D341Med (cell line): ENCODE results near the gene KIAA1671.

Experiments
- DNase-seq: peaks from one replicate; pipeline ENCODE4 v3.0.0; 2012; ENCODE audit warnings: low spot score

The KIAA1671 gene

DNA sequence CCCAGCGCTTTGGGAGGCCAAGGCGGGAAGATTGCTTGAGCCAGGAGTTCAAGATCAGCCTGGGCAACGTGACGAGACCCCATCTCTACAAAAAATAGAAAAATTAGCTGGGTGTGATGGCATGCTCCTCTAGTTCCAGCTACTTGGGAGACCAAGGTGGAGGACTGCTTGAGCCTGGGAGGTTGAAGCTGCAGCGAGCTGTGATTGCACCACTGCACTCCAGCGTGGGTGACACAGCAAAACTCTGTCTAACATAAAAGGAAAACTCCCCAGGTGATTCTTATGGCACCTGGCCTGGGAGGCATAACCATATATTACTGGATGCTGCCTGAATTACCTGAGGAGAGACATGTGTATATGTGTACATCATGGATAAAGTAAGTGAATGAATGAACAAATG, 29.1 kb downstream of the KIAA1671 start:
- no peak for DNase-seq

DNA sequence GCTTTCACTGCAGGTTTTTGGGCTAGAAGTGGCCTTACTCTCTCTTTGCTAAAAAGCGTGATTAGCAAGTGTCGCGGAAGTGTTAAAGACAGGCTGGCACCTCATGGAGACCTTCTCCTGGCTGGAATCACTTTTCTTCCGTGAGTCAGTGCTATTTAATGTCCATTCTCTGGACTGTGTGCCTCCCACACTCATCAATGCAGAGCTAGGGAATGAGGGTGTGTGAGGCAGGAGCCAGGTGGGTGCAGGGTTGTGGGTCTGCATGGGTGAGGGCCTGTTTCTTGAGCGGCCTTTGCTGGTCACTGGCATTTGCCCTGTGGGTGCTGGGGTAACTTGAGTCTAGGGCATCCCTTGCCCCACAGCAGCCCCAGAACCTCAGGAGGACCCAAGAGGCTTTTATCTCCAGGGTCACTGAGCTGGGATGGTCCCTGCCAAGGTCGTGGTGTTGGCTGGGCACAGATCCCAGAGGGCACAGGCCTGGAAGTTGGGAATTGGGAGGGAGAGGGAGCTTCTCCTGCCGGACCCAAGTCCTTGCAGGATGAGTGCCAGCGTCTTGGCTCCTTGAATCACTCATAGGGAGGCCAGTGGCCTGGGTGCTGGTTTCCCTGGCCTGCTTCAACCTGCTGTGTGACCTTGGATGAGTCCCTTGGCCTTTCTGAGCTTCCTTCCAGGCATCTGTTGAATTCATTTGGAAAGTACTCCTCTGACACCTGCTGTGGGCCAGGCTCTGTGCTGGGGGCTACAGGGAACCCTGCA, 30.0 kb downstream of the KIAA1671 start:
- DNase-seq = peak; percentile 8

DNA sequence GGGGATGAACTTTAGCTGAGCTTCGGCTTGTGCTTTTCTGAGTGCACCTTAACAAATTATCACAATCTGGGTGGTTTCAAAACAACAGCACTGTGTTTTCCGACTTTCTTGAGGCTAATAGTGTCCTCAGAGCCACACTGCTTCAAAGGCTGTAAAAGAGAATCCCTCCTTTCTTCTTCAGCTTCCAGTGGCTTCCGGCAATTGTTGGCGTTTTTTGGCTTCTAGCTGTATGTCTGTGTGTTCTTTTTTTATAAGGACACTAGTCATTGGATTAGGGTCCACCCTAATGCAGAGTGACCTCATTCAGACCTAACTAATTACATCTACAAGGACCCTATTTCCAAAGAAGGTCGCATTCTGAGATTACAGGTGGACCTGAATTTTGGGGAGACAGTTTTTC, 30.6 kb downstream of the KIAA1671 start:
- no peak for DNase-seq

DNA sequence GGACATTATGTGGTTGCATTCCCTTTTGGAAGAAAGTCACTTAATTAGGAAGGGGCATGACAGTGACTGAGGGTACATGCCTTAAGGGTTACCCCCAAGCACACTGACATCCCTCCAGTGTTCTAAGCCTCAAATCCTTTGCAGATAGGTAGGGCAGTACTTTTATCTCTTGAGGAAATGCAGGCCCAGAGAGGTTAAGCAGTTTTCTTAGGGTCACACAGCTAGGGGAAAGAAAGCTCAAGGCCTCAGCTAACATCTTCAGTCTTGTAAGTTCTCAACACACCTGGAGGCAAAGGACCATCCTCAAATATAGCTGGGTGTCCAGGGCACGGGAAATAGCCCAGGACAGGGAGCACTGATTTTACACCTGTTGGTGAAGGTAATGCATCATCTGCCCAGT, 31.6 kb downstream of the KIAA1671 start:
- peak; percentile 5 for DNase-seq

DNA sequence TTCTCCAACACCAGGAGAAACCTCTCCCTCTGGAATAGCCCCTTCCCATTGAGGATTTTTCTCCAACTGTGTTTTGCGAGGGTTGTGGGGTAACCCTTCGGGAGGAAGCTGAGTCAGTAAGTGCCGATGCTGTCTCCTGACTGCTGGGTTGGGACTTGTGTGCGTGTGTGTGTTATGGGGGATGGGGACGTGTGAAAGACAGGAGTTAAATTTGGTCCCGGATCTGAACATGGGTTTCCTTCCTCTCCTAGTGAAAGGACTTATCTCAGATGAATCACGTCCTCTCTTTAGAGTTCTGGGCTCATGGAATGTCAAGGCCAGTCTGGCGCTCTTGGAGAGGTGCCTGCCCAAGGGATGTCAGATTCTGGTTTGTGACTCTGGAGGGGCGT, 33.3 kb downstream of the KIAA1671 start:
- DNase-seq = peak; percentile 4

DNA sequence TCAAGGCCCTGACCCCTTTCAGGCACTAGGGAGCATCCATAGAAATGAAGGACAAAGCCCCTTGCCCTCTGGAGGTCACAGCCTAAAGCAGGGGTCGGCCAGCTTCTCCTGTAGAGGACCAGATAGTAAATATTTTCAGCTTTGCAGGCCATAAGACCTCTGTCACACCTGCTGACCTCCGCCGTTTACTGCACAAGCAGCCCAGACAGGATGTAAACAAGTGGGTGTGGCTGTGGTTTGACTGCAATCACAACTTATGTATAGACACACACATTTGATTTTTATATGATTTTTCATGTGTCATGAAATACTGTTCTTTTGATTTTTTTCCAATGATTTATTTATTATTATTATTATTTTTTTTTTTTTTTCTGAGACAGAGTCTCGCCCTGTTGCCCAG, 34.3 kb downstream of the KIAA1671 start:
- no peak for DNase-seq

DNA sequence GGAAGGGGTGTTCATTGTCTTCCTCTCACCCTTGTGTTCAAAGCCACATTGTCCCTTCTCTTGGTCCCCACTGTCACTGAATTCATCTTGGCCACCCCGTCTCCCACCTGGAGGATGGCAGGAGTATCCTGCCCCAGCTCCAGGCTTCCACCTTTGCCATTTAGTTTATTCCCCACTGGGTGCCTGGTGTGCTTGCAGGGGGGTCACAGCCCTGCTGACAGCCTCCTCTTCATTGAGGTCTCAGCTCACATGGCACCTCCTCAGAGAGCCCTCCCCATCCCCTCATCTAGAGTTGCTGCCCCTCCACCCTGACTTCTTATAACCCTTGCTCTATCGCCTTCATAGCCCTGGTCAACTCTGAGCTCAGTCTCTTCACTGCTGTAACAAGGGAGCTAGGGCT, 36.6 kb downstream of the KIAA1671 start:
- DNase-seq = no peak

DNA sequence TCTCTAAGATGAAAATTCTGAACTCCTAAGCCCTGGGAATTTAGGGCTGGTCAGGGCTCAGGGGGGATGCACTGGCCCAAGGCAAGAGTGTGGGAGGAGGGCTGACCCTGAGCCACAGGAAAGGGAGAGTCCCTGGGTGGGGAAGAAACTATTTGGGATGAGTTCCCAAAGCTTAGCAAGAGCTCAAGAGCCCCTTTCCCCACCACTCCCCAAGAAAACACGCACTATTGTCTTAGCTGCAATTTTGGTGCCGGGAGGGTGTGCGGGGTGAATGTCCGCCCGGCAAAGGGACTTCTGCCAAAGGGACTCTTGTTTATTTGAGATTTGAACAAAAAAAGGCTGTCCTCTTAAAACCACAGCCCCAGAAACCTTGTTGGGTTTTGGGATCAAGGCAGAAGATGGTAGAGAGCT, 37.0 kb downstream of the KIAA1671 start:
- DNase-seq = no peak

DNA sequence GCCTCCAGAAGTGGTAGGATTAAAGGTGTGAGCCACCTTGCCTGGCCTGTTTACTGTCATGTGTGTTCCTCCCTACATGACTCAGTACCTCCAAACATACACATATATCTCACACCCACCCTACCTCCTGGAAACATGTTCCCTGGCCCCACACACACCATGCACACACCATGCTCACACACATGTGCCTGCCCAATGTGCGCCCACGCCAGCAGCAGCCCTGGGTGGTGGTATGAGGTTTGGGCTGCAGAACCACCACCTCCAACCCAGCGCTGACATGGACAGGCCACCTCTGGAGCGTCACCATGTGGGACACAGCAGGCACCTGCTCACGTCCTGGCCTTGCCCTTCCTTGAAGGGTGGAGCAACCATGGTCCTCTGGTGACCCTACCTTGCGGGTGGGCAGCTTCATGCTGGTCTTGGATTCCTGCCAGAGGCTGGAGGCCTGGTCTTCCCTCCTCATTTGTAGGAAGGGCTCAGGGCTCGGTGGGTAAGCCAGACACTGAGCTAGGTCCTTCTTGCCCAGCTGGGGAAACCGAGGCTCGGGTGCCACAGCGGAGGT, 37.9 kb downstream of the KIAA1671 start:
- DNase-seq = no peak

DNA sequence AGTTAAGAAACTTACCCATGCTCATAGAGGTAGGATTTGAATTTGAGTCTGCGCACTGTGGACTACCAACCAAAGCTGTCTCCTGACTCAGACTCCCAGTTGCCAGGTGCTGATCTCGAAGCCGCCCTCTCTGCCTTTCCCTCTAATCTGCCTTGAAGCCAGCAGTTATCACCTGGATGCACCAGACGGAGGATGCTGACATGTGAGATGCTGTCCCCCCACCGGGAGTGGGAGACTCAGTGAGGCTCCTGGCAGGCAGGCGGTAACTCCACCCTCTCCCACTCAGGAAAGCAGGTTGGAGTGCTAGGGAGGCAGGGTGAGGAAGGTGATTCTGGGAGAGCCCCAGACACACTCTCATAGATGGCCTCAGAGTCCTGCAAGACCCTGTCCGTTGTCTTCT, 40.4 kb downstream of the KIAA1671 start:
- no peak for DNase-seq

DNA sequence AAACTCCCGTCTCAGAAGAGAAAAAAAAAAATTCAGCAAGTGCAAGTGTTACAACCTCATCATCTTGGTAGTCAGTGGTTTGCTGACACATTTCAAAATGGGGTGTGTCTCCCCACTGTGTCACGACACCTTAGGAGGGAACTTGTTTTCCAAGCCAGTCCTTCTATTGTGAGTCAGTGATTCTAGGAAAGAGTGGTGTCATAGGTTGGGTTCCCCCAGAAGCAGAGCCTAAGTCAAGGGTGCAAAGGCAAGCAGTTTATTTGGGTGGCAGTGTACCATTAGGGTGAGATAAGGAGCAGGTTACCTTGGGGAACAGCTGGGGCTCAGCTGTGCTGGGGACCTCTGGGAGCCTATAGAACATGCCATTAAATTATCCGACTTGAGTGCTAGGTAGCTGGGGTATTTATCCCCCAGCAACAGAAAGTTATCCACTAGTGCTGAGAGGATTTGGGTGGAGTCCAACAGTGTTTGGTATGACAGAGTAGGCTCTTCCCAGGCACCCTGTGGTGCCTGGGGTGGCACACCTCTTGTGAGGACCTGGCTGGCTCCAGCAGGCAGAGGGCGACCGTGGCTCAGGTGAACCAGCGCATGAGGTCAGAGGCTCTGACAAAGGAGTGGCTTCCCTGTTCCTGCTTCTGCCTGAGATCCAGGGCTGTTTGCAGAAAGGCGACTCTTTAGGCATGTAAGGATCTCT, 41.7 kb downstream of the KIAA1671 start:
- DNase-seq = peak; percentile 57

DNA sequence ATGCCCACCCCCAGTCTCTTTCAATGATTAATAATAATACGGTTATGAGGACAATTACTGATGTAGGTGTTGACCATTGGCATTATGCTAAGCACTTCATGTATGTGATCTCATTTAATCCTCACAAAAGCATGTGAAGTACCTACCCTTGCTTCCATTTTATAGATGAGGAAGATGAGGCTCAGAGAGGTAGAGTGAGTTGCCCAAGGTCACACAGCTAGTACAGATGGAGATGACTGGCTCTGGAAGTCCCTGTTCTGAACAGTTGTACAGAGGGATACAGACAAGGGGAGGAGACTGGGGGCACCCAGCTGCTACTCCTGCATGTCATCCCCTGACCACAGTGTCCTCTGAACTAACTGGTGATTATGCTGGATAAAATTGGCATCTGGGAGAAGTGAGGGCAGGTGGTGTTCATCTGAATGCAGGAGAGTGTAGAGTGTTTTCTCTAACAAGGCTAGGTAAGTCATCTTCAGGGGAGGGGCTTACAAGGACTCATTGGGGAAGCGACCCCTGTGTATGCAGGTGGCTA, 43.2 kb downstream of the KIAA1671 start:
- DNase-seq = no peak

DNA sequence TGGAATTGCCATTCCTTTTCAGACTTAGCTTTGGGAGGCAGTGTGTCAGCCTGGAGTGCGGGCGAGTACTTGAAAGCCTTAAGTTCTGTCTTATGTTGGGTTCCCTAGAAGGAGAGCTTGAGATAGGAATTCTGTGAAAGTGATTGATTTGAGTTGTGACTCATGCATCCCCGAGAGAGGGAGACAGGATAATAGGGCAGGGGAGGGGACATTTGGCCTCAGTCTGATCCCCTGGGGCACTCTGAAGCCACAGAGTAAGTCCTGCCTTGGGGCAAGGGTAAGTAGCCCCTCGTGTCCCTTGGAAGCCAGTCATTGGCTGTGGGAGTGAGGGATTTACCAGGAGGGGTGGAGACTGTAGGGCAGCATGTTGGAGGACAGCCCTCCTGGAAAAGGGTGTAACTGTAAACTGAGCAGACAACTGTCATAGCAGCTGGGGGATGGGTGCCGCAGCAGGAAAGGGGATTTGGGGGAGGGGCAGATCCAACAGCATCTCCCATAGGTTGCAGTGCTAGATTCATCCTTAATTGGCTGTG, 44.0 kb downstream of the KIAA1671 start:
- DNase-seq = peak; percentile 81

DNA sequence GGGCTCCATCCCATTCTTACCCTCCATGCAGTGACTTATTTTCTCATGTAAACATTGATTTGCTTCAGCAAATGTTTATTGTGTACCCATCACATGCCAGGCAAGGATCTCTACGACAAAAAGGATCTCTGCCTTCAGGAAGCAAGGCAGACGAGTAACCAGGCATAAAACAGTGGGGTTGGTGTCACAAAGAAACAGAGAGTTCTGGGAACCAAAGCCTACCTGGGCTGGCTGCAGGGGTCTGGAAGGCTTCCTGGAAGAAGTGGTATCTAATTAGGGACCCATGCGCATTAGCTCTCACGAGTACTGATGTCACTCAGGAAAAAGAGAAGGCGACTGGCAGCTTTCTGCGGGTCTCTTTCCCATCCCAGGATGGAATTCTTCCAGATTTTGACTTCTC, 44.5 kb downstream of the KIAA1671 start:
- no peak for DNase-seq

DNA sequence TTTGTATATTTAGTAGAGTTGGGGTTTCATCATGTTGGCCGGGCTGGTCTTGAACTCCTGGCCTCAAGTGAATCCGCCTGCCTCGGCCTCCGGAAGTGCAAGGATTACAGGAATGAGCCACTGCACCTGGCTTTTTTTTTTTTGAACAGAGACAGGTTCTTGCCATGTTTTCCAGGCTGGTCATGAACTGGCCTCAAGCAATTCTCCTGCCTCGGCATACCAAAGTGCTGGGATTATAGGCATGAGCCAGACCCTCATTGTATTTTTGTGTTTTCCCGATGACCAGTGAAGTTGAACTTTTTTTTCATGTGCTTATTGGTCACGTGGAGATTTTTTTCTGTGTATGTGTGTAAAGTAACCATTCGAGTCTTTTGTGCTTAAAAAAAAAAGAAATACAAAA, 48.2 kb downstream of the KIAA1671 start:
- no peak for DNase-seq

DNA sequence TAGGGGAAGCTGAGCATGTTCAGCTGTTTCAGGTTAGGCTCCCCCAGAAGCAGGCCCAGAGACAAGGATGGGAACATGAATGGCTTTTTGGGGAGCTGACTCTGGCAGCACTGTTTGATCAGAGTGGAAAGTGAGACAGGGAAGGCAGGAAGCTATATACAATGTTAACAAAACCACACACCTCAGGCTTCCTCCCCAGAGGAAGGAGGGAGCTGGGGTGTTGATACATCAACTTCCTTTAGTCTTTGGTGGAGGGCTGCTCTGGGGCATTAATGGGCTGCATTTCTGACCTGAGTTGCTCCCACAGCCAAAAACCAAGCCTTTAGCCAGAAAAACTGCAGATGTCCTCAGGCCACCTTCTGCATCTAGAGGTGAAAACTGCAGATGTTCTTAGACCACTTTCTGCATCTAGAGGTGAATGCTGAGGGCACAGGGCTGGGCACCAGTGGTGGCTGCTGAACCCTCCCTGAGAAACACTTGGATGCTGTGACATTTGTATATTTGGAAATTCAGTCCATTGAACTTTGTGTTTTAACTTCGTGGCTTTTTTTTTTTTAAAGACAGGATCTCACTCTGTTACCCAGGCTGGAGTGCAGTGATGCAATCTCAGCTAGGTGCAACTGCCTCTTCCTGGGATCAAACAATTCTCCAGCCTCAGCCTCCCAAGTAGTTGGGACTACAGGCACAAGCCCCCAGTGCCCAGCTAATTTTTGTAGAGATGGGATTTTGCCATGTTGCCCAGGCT, 49.9 kb downstream of the KIAA1671 start:
- DNase-seq = no peak

DNA sequence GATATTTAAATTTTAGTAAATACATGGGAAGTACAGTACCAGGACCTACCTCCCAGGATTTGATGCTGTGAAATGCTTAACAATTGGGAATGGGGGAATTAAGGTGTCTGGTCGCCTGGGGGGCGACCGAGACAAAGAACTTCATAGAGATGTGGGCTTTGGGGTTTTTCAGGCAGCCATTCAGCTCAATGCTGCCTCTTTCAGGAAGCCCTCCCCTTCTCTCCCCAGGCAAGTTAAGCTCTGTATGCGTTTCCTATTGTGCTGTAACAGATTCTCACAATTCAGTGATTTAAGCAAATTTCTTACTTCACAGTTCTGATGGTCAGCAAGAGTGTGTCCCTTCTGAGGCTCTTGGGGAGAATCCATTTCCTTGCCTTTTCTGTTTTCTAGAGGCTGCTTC, 53.8 kb downstream of the KIAA1671 start:
- no peak for DNase-seq

DNA sequence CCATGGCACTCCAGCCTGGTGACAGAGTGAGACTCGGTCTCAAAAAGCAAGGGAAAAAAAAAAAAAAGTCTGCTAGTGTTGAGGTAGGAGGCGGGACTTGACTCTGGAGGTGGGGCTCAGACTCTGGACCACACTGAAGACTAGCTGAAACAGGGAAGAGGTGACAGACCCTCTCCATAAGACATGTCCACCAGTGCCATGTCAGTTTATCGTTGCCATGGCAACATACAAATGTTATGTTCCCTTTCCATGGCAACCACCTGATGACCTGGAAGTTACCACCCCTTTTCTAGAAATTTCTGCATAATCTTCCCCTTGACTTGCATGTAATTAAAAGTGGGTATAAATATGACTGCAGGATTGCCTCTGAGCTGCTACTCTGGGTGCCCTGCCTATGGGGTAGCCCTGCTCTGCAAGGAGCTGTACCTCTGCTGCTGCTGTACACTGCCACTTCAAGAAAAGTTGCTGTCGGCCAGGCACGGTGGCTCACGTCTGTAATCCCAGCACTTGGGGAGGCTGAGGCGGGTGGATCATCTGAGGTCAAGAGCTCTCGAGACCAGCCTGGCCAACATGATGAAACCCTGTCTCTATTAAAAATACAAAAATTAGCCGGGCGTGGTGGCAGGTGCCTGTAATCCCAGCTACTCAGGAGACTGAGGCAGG, 55.1 kb downstream of the KIAA1671 start:
- DNase-seq = no peak

DNA sequence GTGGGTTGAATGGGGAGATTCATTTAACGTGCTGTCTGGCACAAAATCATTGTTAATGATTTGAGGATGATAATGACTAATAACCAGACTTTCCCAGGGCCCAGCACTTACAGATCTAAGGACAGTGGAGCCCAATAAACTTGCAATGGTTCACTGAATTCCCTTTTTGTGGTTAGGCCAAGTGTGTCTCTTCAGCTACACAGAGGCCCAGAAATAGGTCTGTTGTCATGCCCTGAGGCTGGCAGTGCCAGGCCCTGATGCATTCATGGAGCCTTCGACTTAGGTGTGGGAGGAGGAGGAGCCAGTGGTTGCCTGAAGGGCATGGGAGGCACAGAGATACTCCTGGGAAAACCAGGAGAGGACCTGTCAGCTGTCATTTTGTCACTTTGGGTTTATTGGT, 56.1 kb downstream of the KIAA1671 start:
- DNase-seq = no peak

DNA sequence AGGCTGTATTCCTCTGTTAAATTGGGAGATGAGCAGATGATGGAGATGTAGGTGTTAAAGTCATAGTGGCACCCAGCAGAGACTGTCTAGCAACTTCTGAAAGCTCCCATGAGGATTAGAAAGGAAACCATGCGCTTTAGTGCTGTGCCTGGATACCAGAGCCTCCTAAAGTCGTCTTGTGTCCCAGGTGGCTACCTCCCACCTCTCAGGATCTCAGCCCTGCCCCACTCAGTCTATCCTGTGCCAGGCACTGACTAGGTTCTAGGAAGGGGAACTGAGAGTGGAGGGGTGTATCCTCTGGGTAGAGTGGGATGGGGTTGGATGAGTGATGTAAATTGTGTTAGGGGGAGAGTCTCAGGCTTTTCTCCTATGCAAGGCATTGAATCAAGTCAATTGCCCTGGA, 60.2 kb downstream of the KIAA1671 start:
- no peak for DNase-seq

DNA sequence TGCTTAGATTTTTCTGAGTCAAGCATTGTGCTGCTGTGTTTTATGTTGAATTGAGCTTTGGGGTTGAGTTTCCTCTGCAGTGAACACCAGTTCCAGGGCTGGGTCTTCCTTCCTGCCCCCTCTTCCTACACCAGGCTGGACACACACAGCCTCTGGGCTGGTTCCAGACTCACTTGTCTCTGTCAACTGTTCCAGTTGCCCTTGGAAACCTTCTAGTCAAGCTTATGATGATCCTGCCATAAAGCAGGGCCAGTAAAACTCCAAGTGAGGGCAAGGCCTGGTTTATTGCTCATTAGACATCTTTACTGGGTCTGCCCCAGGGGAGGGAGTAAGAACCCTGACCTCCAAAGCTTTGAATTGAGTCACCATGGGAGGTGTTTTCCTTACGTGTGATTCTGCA, 61.1 kb downstream of the KIAA1671 start:
- DNase-seq = no peak
